HepG2 (cell line): ENCODE measurements around the gene PYGO1. TPM values are rescaled to one million over a fixed set of nuclear protein-coding genes. Genes with fewer than 3 reads are reported as not detected.
A peak's percentile ranks its signal among the peaks of the same experiment; 100 is the strongest.

Source experiments
- AGO1 ChIP-seq: fragments of 200-400 bp; formaldehyde crosslinking; IDR thresholded peaks from 2 replicates; pipeline ENCODE4 v1.6.1; 2017; ENCODE audit warnings: mild to moderate bottlenecking, low read depth, low read length, moderate library complexity; ENCODE audit not compliant: poor library complexity, severe bottlenecking
- CBFB ChIP-seq: sonication (generic); formaldehyde crosslinking; IDR thresholded peaks from 2 replicates; pipeline ENCODE4 v1.4.0; 2020; ENCODE audit warnings: missing genetic modification reagents
- DMAP1 ChIP-seq: IDR thresholded peaks from 2 replicates; pipeline ENCODE4 v1.6.1; 2016
- HOXA3 ChIP-seq: sonication (generic); formaldehyde crosslinking; IDR thresholded peaks from 2 replicates; pipeline ENCODE4 v1.5.0; 2020; ENCODE audit warnings: missing genetic modification reagents
- NCOA2 ChIP-seq: sonication (generic); formaldehyde crosslinking; IDR thresholded peaks from 2 replicates; pipeline ENCODE4 v1.8.0; 2022; ENCODE audit warnings: inconsistent platforms
- PHF8 ChIP-seq: sonication (generic); formaldehyde crosslinking; IDR thresholded peaks from 2 replicates; pipeline ENCODE4 v1.5.0; 2020; ENCODE audit warnings: missing genetic modification reagents
- POLR2AphosphoS5 ChIP-seq: IDR thresholded peaks from 2 replicates; pipeline ENCODE4 v1.6.1; 2012; ENCODE audit warnings: low read depth, low read length
- RXRA ChIP-seq: sonication (generic); formaldehyde crosslinking; IDR thresholded peaks from 2 replicates; pipeline ENCODE4 v1.5.1; 2020; ENCODE audit warnings: missing genetic modification reagents
- SALL1 ChIP-seq: sonication (generic); formaldehyde crosslinking; IDR thresholded peaks from 2 replicates; pipeline ENCODE4 v1.8.0; 2022; ENCODE audit warnings: mild to moderate bottlenecking, missing genetic modification reagents
- TCF7 ChIP-seq: sonication (generic); IDR thresholded peaks from 2 replicates; pipeline ENCODE4 v1.6.1; 2016; ENCODE audit warnings: antibody characterized with exemption, low read depth
- YY1 ChIP-seq: IDR thresholded peaks from 2 replicates; pipeline ENCODE4 v1.6.1; 2011; ENCODE audit warnings: low read length, low read depth, moderate library complexity, mild to moderate bottlenecking; ENCODE audit not compliant: insufficient read depth, insufficient replicate concordance
- ZKSCAN5 ChIP-seq: sonication (generic); formaldehyde crosslinking; IDR thresholded peaks from 2 replicates; pipeline ENCODE4 v1.5.1; 2020; ENCODE audit warnings: mild to moderate bottlenecking, missing genetic modification reagents
- ZNF180 ChIP-seq: sonication (generic); formaldehyde crosslinking; IDR thresholded peaks from 2 replicates; pipeline ENCODE4 v1.4.0; 2020; ENCODE audit warnings: low read depth, missing genetic modification reagents, borderline replicate concordance
- ZNF282 ChIP-seq: fragments of 450-650 bp; IDR thresholded peaks from 2 replicates; pipeline ENCODE4 v1.6.1; 2018; ENCODE audit not compliant: partially characterized antibody
- ZNF563 ChIP-seq: sonication (generic); formaldehyde crosslinking; IDR thresholded peaks from 2 replicates; pipeline ENCODE4 v1.8.0; 2022; ENCODE audit warnings: mild to moderate bottlenecking, moderate library complexity, missing genetic modification reagents
- ZNF607 ChIP-seq: sonication (generic); formaldehyde crosslinking; IDR thresholded peaks from 2 replicates; pipeline ENCODE4 v1.5.1; 2020; ENCODE audit warnings: missing genetic modification reagents, mild to moderate bottlenecking, borderline replicate concordance
- ZNF687 ChIP-seq: sonication (generic); formaldehyde crosslinking; IDR thresholded peaks from 2 replicates; pipeline ENCODE4 v1.5.1; 2020; ENCODE audit warnings: mild to moderate bottlenecking, missing genetic modification reagents, moderate library complexity
- ZNF777 ChIP-seq: sonication (generic); formaldehyde crosslinking; IDR thresholded peaks from 2 replicates; pipeline ENCODE4 v1.4.0; 2020; ENCODE audit warnings: missing genetic modification reagents
- ZNF781 ChIP-seq: sonication (generic); formaldehyde crosslinking; IDR thresholded peaks from 2 replicates; pipeline ENCODE4 v1.5.1; 2020; ENCODE audit warnings: borderline replicate concordance, mild to moderate bottlenecking, missing genetic modification reagents; ENCODE audit errors: not compliant biosample characterization
- ZSCAN21 ChIP-seq: sonication (generic); formaldehyde crosslinking; IDR thresholded peaks from 2 replicates; pipeline ENCODE4 v1.8.0; 2022; ENCODE audit warnings: mild to moderate bottlenecking, missing genetic modification reagents, moderate library complexity, borderline replicate concordance
- polyA plus RNA-seq, 8 experiments: library from polyadenylated mRNA; depleted of rRNA in 3 of 8; stranded (reverse) in 7 of 8; unstranded in 1 of 8; fragments of >200 nt; fragmentation: Illumina TruSeq in 4 of 8; extraction: Trizol in 4 of 8; gene quantifications; 2 replicates each; pipeline versions ENCODE4 v1.2.1 to v1.2.3, GENCODE V29; 2011 to 2016; ENCODE audit warnings: low read depth in 4 of 8, missing spikeins in 1 of 8, mixed read lengths in 1 of 8; ENCODE audit not compliant: insufficient read depth in 1 of 8
- total RNA-seq, 5 experiments: library from RNA; depleted of rRNA; stranded (reverse); fragments of >200 nt; fragmentation: Illumina TruSeq; extraction: Trizol; gene quantifications; 2 replicates each; pipeline ENCODE4 v1.2.3, GENCODE V29; 2016; ENCODE audit warnings: low read depth in 1 of 5
- TF ChIP-seq, protein P1 (sequence below): sonication (generic); formaldehyde crosslinking; IDR thresholded peaks from 2 replicates; pipeline ENCODE4 v1.4.0; 2020; ENCODE audit warnings: missing genetic modification reagents
- TF ChIP-seq, protein P2 (sequence below): IDR thresholded peaks from 2 replicates; pipeline ENCODE4 v1.4.0; 2020; ENCODE audit warnings: mild to moderate bottlenecking, missing genetic modification reagents

The PYGO1 gene
- total and polyA plus RNA-seq, 2 of the 13 experiments (the other 11 are each of a cell fraction or from before 2014, with no cell fraction given), result 1.1 to 1.8 TPM

DNA sequence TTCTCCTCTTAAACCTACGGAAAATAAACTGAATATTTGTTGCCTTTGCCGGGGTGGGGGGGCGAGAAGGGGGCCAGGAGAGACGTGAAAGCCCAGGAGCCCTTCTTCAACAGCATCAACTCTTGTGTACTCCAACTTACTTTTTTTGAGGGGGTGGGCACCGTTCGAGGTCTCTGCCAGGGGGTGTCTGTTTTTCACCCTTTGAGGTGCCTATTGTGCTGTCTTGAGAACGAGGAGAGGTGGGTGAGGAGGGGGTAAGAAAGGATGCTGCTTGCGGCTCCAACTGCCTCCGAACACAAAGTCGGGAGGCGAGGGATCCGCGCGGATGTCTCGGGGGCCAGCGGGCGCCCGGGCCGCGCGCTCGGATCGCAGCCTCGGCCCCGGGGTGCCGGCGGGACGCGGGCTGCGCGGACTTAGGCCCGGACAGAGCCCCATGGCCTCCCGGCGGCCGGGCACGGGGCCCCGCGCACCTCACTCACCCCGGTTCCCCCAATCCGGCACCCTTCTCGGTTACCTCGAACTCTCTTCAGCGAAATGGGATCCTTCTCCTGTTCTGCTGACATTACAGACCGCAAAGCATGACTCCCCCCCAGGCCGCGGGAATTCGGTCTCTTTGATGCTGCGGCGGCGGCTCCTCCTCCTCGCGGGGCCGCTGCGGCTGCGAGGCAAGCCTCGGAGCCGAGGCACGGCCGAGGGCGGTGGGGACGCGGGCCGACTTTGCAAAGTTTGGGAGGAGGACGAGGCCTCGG, 650 bp downstream of the PYGO1 start (continued):
- peak; percentile 67 for TF ChIP-seq ZNF687 (CRISPR knock-in tag)
- no peak for TF ChIP-seq YY1
- 0 out of 2 replicates have a peak, but pooled peaks have one; percentile 36 for TF ChIP-seq ZSCAN21 (CRISPR knock-in tag)
- TF ChIP-seq ZNF180 (CRISPR knock-in tag), result no peak
- TF ChIP-seq SALL1, result peak; percentile 45; the same call in 1 of the 2 replicates
- TF ChIP-seq, protein P1, sequence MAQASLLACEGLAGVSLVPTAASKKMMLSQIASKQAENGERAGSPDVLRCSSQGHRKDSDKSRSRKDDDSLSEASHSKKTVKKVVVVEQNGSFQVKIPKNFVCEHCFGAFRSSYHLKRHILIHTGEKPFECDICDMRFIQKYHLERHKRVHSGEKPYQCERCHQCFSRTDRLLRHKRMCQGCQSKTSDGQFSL (CRISPR knock-in tag), result no peak
- peak; percentile 56; the same call in 1 of the 2 replicates for TF ChIP-seq CBFB
- TF ChIP-seq DMAP1 (CRISPR knock-in tag), result 0 out of 2 replicates have a peak, but pooled peaks have one; percentile 20
- TF ChIP-seq ZKSCAN5 (CRISPR knock-in tag), result no peak
- TF ChIP-seq NCOA2 (CRISPR knock-in tag), result no peak; the same call in 1 of the 2 replicates
- TF ChIP-seq RXRA, result no peak
- no peak for TF ChIP-seq POLR2AphosphoS5
- TF ChIP-seq PHF8 (CRISPR knock-in tag), result peak; percentile 33; the same call in 1 of the 2 replicates
- TF ChIP-seq, protein P2, sequence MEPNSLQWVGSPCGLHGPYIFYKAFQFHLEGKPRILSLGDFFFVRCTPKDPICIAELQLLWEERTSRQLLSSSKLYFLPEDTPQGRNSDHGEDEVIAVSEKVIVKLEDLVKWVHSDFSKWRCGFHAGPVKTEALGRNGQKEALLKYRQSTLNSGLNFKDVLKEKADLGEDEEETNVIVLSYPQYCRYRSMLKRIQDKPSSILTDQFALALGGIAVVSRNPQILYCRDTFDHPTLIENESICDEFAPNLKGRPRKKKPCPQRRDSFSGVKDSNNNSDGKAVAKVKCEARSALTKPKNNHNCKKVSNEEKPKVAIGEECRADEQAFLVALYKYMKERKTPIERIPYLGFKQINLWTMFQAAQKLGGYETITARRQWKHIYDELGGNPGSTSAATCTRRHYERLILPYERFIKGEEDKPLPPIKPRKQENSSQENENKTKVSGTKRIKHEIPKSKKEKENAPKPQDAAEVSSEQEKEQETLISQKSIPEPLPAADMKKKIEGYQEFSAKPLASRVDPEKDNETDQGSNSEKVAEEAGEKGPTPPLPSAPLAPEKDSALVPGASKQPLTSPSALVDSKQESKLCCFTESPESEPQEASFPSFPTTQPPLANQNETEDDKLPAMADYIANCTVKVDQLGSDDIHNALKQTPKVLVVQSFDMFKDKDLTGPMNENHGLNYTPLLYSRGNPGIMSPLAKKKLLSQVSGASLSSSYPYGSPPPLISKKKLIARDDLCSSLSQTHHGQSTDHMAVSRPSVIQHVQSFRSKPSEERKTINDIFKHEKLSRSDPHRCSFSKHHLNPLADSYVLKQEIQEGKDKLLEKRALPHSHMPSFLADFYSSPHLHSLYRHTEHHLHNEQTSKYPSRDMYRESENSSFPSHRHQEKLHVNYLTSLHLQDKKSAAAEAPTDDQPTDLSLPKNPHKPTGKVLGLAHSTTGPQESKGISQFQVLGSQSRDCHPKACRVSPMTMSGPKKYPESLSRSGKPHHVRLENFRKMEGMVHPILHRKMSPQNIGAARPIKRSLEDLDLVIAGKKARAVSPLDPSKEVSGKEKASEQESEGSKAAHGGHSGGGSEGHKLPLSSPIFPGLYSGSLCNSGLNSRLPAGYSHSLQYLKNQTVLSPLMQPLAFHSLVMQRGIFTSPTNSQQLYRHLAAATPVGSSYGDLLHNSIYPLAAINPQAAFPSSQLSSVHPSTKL (CRISPR knock-in tag), result no peak
- TF ChIP-seq ZNF607 (CRISPR knock-in tag), result no peak
- peak; percentile 38; the same call in 1 of the 2 replicates for TF ChIP-seq HOXA3 (CRISPR knock-in tag)
- TF ChIP-seq AGO1, result no peak
- TF ChIP-seq ZNF777, result peak; percentile 48; the same call in 1 of the 2 replicates
- no peak for TF ChIP-seq ZNF282
- no peak for TF ChIP-seq ZNF563 (CRISPR knock-in tag)
- TF ChIP-seq TCF7, result peak; percentile 81
- no peak for TF ChIP-seq ZNF781
